Measurements from ENCODE around the gene TRPM6.

Gene TRPM6

GRCh38 chr9:74674077-74674476 lies 213.6 kb downstream of the TRPM6 start:
- no peak overlapping the region for H3K4me3 ChIP-seq (ENCODE audit: low read depth, low read length)
- in situ Hi-C loops (cut with HindIII; ENCODE audit: low sequenced_read_pairs): no loop called here
- no peak for TF ChIP-seq CTCF (IDR thresholded peaks at IDR 0.05; ENCODE audit: low read depth, low read length)
- no peak for DNase-seq (ENCODE audit: low read depth, low spot score)
